SK-N-SH (cell line): ENCODE measurements around the gene GNAZ. TPM values are rescaled to one million over a fixed set of nuclear protein-coding genes. Genes with fewer than 3 reads are reported as not detected.

Experiments used
- CTCF ChIA-PET: fragments of 300-600, 350-600 bp; formaldehyde crosslinking; extraction: SDS; loops from one replicate; lab custom pipeline; 2021; lab: Yijun Ruan, JAX
- POLR2A ChIA-PET: fragments of 350-600 bp; sonication (Branson Sonifier 250); formaldehyde crosslinking; extraction: SDS; loops from one replicate; lab custom pipeline; 2020; ENCODE audit warnings: antibody characterized with exemption, inconsistent platforms; lab: Yijun Ruan, JAX
- DNase-seq: peaks from one replicate; pipeline ENCODE4 v3.0.0; 2012
- H2AFZ ChIP-seq: fragments of 200-600 bp; sonication (generic); 2 replicates; pipeline ENCODE4 v1.8.1; 2016; ENCODE audit warnings: antibody characterized with exemption, mild to moderate bottlenecking, low read depth
- H3F3A ChIP-seq: fragments of 200-600 bp; sonication (generic); replicated peaks from 2 replicates; pipeline ENCODE3; 2016; ENCODE audit warnings: antibody characterized with exemption, mild to moderate bottlenecking; ENCODE audit not compliant: insufficient read depth
- H3K27ac ChIP-seq, 2 experiments: fragments of 200-500 bp in 1 of 2; fragments of 200-600 bp in 1 of 2; sonication (Bioruptor generic) in 1 of 2; sonication (generic), shearing (Covaris generic) in 1 of 2; 2 replicates each; pipeline versions ENCODE4 v1.5.1 to v1.6.1; 2014 to 2016; ENCODE audit warnings: low read depth in 2 of 2, inconsistent platforms in 1 of 2, low read length in 1 of 2, mild to moderate bottlenecking in 1 of 2, mixed read lengths in 1 of 2
- H3K27me3 ChIP-seq: fragments of 200-600 bp; sonication (generic), shearing (Covaris generic); 2 replicates; pipeline ENCODE4 v1.6.1; 2016; ENCODE audit warnings: mixed run types; ENCODE audit not compliant: insufficient read depth
- H3K36me3 ChIP-seq, 2 experiments: fragments of 200-500 bp in 1 of 2; fragments of 200-600 bp in 1 of 2; sonication (Bioruptor generic) in 1 of 2; sonication (generic) in 1 of 2; replicated peaks in 1 of 2; 2 replicates each; pipeline versions ENCODE3 to v1.5.1; 2014 to 2016; ENCODE audit warnings: low read length in 1 of 2, mild to moderate bottlenecking in 1 of 2; ENCODE audit not compliant: insufficient read depth in 2 of 2, control insufficient read depth in 1 of 2
- H3K4me1 ChIP-seq, 2 experiments: fragments of 200-500 bp in 1 of 2; fragments of 200-600 bp in 1 of 2; sonication (Bioruptor generic) in 1 of 2; sonication (generic), shearing (Covaris generic) in 1 of 2; 2 replicates each; pipeline versions ENCODE4 v1.5.1 to v1.6.1; 2014 to 2016; ENCODE audit warnings: low read depth in 1 of 2, low read length in 1 of 2, mixed run types in 1 of 2; ENCODE audit not compliant: insufficient read depth in 2 of 2, control insufficient read depth in 1 of 2
- H3K4me2 ChIP-seq: fragments of 200-600 bp; sonication (generic), shearing (Covaris generic); 2 replicates; pipeline ENCODE4 v1.6.1; 2017; ENCODE audit warnings: mixed run types
- H3K4me3 ChIP-seq, 2 experiments: fragments of 200-500 bp in 1 of 2; fragments of 200-600 bp in 1 of 2; sonication (Bioruptor generic) in 1 of 2; sonication (generic), shearing (Covaris generic) in 1 of 2; 2 replicates each; pipeline versions ENCODE4 v1.5.1 to v1.8.1; 2014 to 2016; ENCODE audit warnings: low read depth in 2 of 2, inconsistent platforms in 1 of 2, low read length in 1 of 2, mild to moderate bottlenecking in 1 of 2, mixed read lengths in 1 of 2, moderate library complexity in 1 of 2
- H3K79me2 ChIP-seq: fragments of 200-600 bp; sonication (generic); 2 replicates; pipeline ENCODE4 v1.8.1; 2017; ENCODE audit warnings: mild to moderate bottlenecking; ENCODE audit not compliant: insufficient read depth
- H3K9ac ChIP-seq: fragments of 200-600 bp; sonication (generic); 2 replicates; pipeline ENCODE4 v1.6.1; 2017; ENCODE audit warnings: mixed run types
- H3K9me2 ChIP-seq: fragments of 200-600 bp; sonication (generic); 2 replicates; pipeline ENCODE4 v1.6.1; 2017; ENCODE audit warnings: mixed run types
- H3K9me3 ChIP-seq: fragments of 200-600 bp; sonication (generic); 2 replicates; pipeline ENCODE4 v1.6.1; 2017; ENCODE audit warnings: mixed run types, mild to moderate bottlenecking, moderate library complexity
- H4K20me1 ChIP-seq: fragments of 200-600 bp; sonication (generic); 2 replicates; pipeline ENCODE4 v1.6.1; 2017; ENCODE audit warnings: mild to moderate bottlenecking, mixed run types; ENCODE audit not compliant: insufficient read depth
- GATA2 ChIP-seq: sonication (generic); formaldehyde crosslinking; IDR thresholded peaks from 2 replicates; pipeline ENCODE4 v1.5.0; 2020; ENCODE audit warnings: mild to moderate bottlenecking, missing genetic modification reagents
- MXI1 ChIP-seq: IDR thresholded peaks from 2 replicates; pipeline ENCODE4 v1.6.1; 2012; ENCODE audit warnings: mild to moderate bottlenecking, low read depth, low read length, improper control_type of control experiment
- NFIC ChIP-seq: IDR thresholded peaks from 2 replicates; pipeline ENCODE4 v1.4.0; 2012; ENCODE audit warnings: borderline replicate concordance
- RXRA ChIP-seq: IDR thresholded peaks from 2 replicates; pipeline ENCODE4 v1.4.0; 2012; ENCODE audit warnings: low read depth, mild to moderate bottlenecking, borderline replicate concordance
- SMC3 ChIP-seq: IDR thresholded peaks from 2 replicates; pipeline ENCODE4 v1.6.1; 2012; ENCODE audit warnings: low read depth, low read length, improper control_type of control experiment
- TCF12 ChIP-seq: IDR thresholded peaks from 2 replicates; pipeline ENCODE4 v1.4.0; 2012
- WGBS: methylation state at CpG from one replicate; pipeline ENCODE4 v1.1.6; 2017; ENCODE audit warnings: low lambda C conversion rate; 5-methylcytosine and 5-hydroxymethylcytosine counted together
- polyA plus RNA-seq, 3 experiments: library from polyadenylated mRNA; depleted of rRNA; stranded (reverse); fragments of >200 nt; gene quantifications; 2 replicates each; pipeline ENCODE4 v1.2.3, GENCODE V29; 2012
- TF ChIP-seq, protein P1 (sequence below): IDR thresholded peaks from 2 replicates; pipeline ENCODE4; 2012
- TF ChIP-seq, protein P2 (sequence below): IDR thresholded peaks from 2 replicates; pipeline ENCODE4 v1.4.0; 2012; ENCODE audit warnings: low read depth, borderline replicate concordance
- TF ChIP-seq, protein P3 (sequence below): IDR thresholded peaks from 2 replicates; pipeline ENCODE4 v1.6.1; 2012; ENCODE audit warnings: mild to moderate bottlenecking, low read depth, low read length, moderate library complexity
- TF ChIP-seq, protein P4 (sequence below): IDR thresholded peaks from 2 replicates; pipeline ENCODE4 v1.4.0; 2012; ENCODE audit warnings: low read depth

Gene GNAZ
- polyA plus RNA-seq, 1 of the 3 experiments (the other 2 are of a cell fraction), result 6.5 TPM

DNA sequence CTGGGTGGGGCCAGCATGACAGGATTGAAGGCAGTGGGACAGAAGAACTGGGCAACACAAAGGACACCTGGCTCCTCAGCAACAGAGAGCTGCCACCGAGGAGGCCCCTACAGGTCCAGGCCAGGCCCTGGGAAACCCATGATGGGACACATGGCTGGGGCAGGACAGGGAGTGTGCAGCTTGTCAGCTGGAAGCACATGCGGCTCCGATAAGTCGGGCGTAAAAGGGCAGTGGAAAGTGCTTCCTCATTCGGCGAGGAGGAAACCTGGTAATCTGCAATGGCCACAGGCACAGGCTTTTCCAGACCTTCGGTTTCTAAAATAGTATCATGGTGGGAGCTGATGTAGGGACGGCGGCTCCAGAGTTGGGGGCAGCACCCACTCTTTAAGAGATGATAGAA, 16.5 kb downstream of the GNAZ start (continued):
- TF ChIP-seq, protein P1, sequence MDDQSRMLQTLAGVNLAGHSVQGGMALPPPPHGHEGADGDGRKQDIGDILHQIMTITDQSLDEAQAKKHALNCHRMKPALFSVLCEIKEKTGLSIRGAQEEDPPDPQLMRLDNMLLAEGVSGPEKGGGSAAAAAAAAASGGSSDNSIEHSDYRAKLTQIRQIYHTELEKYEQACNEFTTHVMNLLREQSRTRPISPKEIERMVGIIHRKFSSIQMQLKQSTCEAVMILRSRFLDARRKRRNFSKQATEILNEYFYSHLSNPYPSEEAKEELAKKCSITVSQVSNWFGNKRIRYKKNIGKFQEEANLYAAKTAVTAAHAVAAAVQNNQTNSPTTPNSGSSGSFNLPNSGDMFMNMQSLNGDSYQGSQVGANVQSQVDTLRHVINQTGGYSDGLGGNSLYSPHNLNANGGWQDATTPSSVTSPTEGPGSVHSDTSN, result no peak
- TF ChIP-seq SMC3, result no peak
- no peak for TF ChIP-seq RXRA

DNA sequence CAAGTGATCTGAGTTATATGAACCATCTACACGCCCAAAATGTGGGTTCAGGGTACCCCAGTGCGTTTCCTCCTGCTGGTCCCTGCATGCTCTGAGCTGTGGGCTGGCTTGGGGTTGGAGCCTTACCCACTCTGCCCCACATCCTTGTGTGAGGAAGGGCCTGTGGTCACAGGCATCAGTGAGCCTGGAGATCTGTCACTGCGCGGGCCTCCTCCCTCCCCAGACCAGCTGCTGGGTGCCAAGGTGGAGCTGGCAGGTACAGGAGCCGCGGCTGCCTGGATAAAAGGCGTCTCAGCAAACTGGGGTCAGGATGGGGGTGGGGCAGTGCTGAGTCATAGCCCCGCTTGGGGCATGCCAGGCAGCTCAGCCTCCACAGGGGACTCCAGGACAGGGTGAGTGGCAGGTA, 17.9 kb downstream of the GNAZ start:
- Histone ChIP-seq H3K27ac (no peak overlapping the region), H3F3A (no peaks in the 10 kb centered on the region), H3K4me3 (no peak overlapping the region), H3K79me2 (no peaks in the 10 kb centered on the region), H3K36me3 (no peaks in the 10 kb centered on the region), H3K9ac (no peak overlapping the region), H4K20me1 (no peaks in the 10 kb centered on the region), H3K9me3 (no peaks in the 10 kb centered on the region), H3K4me1 (no peaks in the 10 kb centered on the region; a peak in 1 of 4 replicates), H3K4me2 (no peak overlapping the region), H2AFZ (no peak overlapping the region), H3K27me3 (no peaks in the 10 kb centered on the region), H3K9me2 (no peaks in the 10 kb centered on the region)
- DNase-seq, result no peak
- WGBS, result 100% methylated on average over 2 of the region's 8 CpGs
- ChIA-PET POLR2A (no interaction called here), CTCF (interaction anchor here (1.0 kb wide), 1 partner anchor 40 kb away, joined by 3 read pairs; no protein-coding TSS in a partner anchor)
- no peak for TF ChIP-seq NFIC
- no peak for TF ChIP-seq GATA2
- TF ChIP-seq RXRA, result no peak
- TF ChIP-seq, protein P2, sequence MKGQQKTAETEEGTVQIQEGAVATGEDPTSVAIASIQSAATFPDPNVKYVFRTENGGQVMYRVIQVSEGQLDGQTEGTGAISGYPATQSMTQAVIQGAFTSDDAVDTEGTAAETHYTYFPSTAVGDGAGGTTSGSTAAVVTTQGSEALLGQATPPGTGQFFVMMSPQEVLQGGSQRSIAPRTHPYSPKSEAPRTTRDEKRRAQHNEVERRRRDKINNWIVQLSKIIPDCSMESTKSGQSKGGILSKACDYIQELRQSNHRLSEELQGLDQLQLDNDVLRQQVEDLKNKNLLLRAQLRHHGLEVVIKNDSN, result no peak
- no peak for TF ChIP-seq MXI1
- TF ChIP-seq, protein P3, sequence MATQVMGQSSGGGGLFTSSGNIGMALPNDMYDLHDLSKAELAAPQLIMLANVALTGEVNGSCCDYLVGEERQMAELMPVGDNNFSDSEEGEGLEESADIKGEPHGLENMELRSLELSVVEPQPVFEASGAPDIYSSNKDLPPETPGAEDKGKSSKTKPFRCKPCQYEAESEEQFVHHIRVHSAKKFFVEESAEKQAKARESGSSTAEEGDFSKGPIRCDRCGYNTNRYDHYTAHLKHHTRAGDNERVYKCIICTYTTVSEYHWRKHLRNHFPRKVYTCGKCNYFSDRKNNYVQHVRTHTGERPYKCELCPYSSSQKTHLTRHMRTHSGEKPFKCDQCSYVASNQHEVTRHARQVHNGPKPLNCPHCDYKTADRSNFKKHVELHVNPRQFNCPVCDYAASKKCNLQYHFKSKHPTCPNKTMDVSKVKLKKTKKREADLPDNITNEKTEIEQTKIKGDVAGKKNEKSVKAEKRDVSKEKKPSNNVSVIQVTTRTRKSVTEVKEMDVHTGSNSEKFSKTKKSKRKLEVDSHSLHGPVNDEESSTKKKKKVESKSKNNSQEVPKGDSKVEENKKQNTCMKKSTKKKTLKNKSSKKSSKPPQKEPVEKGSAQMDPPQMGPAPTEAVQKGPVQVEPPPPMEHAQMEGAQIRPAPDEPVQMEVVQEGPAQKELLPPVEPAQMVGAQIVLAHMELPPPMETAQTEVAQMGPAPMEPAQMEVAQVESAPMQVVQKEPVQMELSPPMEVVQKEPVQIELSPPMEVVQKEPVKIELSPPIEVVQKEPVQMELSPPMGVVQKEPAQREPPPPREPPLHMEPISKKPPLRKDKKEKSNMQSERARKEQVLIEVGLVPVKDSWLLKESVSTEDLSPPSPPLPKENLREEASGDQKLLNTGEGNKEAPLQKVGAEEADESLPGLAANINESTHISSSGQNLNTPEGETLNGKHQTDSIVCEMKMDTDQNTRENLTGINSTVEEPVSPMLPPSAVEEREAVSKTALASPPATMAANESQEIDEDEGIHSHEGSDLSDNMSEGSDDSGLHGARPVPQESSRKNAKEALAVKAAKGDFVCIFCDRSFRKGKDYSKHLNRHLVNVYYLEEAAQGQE, result no peak
- no peak for TF ChIP-seq TCF12
- TF ChIP-seq, protein P4, sequence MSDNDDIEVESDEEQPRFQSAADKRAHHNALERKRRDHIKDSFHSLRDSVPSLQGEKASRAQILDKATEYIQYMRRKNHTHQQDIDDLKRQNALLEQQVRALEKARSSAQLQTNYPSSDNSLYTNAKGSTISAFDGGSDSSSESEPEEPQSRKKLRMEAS, result no peak
